ENCODE data around the gene MX2.

MX2 gene

GRCh38 chr21:41379901-41380300 lies 18.1 kb downstream of the MX2 start:
- no peak overlapping the region for H3K4me3 ChIP-seq (ENCODE audit: low read length)
- DNase-seq (ENCODE audit: low read depth): no peak
- TF ChIP-seq, protein P1, sequence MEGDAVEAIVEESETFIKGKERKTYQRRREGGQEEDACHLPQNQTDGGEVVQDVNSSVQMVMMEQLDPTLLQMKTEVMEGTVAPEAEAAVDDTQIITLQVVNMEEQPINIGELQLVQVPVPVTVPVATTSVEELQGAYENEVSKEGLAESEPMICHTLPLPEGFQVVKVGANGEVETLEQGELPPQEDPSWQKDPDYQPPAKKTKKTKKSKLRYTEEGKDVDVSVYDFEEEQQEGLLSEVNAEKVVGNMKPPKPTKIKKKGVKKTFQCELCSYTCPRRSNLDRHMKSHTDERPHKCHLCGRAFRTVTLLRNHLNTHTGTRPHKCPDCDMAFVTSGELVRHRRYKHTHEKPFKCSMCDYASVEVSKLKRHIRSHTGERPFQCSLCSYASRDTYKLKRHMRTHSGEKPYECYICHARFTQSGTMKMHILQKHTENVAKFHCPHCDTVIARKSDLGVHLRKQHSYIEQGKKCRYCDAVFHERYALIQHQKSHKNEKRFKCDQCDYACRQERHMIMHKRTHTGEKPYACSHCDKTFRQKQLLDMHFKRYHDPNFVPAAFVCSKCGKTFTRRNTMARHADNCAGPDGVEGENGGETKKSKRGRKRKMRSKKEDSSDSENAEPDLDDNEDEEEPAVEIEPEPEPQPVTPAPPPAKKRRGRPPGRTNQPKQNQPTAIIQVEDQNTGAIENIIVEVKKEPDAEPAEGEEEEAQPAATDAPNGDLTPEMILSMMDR (conservative IDR thresholded peaks at IDR 0.05; ENCODE audit: low read depth, low read length): no peak

DNA sequence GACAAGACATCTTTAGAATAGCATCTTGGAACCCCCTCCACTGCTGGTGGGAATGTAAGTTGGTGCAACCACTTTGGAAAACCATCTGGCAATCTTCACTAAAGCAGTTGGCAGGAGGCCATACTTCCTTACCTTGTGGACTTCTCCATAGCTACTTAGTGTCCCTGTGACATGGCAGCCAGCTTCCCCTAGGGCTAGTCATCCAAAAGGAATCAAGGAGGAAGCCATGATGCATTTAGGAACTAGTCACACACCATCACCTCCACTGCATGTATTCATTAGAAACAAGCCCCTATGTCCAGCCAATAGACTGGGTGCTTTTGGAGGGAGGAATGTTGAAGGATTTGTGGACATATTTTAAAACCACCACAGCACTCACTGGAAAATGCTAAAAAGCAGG lies 19.9 kb downstream of the MX2 start:
- no peak overlapping the region for H3K4me3 ChIP-seq (ENCODE audit: low read length)
- TF ChIP-seq, protein P1 (conservative IDR thresholded peaks at IDR 0.05; ENCODE audit: low read depth, low read length): no peak
- DNase-seq (ENCODE audit: low read depth): no peak

DNA sequence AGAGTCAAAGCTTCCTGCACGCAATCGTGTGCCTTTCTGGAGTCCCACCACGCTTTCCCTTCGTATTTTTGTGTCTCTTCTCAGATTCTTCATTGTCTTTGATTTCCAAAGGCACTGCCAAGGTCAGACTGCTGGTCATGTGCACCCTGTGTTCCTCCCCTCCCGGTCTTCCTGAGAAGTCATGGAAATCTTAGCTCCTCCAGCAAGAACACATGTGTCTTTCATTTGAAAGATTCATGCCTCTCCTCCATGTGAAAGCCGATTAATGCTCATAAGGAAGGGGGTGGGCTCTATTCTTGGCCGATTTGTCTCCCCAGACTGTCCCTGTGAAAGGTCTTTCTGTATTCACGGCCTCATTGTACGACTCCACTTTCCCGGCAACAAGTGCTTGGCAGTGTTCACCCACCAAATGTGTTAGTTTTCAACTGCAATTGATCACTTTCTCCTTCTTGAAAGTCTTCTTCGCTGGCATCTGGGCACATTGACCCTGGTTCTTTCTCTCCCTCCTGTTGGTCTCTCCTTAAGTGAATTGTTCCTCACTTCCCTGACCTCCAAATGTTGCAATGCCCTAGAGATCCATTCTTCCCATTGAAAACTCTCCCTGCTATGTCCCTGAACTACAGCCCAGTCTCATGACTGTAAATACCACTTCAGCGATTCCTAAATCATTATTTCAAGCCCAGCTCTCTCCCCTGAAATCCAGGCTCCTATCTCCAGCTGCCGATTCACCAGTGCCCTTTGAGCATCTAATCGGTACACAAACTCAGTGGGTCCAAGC lies 25.4 kb downstream of the MX2 start:
- TF ChIP-seq, protein P1 (conservative IDR thresholded peaks at IDR 0.05; ENCODE audit: low read depth, low read length): no peak
- no peak for DNase-seq (ENCODE audit: low read depth)
- H3K4me3 ChIP-seq (ENCODE audit: low read length): no peak overlapping the region

- no peak for DNase-seq (ENCODE audit: low read depth)
- H3K4me3 ChIP-seq (ENCODE audit: low read length): no peak overlapping the region
- TF ChIP-seq, protein P1 (conservative IDR thresholded peaks at IDR 0.05; ENCODE audit: low read depth, low read length): no peak
Observed at GRCh38 chr21:41387824-41388223, 26.0 kb downstream of the MX2 start.

DNA sequence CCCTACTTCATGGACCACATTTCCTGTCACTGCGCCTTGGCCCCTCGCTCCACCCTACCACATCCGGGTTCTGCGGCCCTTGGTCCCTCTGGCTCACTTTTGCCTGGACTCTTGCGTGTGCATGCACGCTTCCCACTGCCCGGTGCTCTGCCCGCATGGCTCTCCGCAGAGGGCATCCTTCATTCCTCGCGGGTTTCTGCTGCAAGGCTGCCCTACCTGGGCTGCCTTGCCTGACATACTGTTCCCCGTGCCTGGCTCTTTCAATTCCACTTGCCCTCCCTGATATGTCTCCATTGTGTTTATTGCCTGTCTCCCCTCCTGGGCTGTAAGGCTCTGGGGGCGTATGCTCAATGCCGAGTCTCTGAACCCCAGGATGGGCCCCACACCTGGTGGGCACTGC lies 26.4 kb downstream of the MX2 start:
- no peak overlapping the region for H3K4me3 ChIP-seq (ENCODE audit: low read length)
- no peak for DNase-seq (ENCODE audit: low read depth)
- TF ChIP-seq, protein P1 (conservative IDR thresholded peaks at IDR 0.05; ENCODE audit: low read depth, low read length): no peak

DNA sequence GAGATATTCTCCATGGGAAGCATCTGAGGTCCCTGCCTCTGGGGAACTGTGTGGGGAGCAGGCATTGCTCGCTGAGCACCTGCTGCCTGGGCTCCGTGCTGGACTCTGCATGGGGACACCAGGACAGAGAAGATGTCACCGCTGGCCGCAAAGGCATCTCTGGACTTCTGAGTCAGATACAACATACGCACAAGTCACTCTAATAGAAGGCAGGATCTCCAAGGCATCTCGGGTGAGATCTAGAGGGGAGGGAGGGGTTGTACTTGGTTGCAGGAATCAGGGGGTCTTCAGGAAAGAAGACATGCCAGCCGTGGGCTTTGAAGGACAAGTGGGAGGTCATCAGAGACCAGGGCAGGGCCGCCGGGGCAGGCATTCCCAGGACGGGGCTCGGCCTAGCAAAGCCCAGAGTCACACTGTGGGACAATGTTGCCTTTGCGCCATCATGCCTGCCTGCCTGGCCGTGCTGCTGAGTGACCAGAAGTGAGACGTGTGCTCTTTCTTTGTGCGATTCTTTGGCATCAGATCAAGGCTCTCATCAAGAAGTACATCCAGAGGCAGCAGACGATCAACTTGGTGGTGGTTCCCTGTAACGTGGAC lies 28.3 kb downstream of the MX2 start:
- H3K4me3 ChIP-seq (ENCODE audit: low read length): no peak overlapping the region
- DNase-seq (ENCODE audit: low read depth): no peak
- TF ChIP-seq, protein P1 (conservative IDR thresholded peaks at IDR 0.05; ENCODE audit: low read depth, low read length): no peak

Measured in retinal pigment epithelial cell (primary cell).